ENCODE measurements around the gene CARNS1.
"Not testable (repeated sequence)": the region's sequence is repeated elsewhere in the genome, so short reads cannot be mapped to it uniquely, and the experiment has no call there.

The CARNS1 gene

GRCh38 chr11:67445515-67445914 lies 30.0 kb downstream of the CARNS1 start:
- no peak for DNase-seq

DNA sequence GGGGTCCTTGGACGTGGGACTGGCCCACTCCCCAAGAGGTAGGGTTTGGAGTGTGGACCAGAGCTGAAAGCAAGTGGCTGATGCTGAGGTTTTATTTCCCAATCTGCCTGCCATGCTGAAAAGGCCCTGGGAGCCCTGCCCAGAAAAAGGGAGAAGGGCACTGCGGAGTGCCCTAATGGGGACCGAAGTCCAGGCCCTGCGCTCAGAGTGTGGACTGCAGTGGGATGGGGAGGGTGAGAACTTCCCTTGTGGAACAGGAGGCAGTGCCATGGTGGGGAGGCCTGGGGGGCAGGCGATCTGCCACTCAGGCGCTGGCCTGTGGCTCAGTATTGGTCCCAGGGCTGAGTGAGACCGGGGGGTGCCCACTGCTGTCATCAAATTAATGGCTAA lies 32.7 kb downstream of the CARNS1 start:
- DNase-seq: no peak

DNA sequence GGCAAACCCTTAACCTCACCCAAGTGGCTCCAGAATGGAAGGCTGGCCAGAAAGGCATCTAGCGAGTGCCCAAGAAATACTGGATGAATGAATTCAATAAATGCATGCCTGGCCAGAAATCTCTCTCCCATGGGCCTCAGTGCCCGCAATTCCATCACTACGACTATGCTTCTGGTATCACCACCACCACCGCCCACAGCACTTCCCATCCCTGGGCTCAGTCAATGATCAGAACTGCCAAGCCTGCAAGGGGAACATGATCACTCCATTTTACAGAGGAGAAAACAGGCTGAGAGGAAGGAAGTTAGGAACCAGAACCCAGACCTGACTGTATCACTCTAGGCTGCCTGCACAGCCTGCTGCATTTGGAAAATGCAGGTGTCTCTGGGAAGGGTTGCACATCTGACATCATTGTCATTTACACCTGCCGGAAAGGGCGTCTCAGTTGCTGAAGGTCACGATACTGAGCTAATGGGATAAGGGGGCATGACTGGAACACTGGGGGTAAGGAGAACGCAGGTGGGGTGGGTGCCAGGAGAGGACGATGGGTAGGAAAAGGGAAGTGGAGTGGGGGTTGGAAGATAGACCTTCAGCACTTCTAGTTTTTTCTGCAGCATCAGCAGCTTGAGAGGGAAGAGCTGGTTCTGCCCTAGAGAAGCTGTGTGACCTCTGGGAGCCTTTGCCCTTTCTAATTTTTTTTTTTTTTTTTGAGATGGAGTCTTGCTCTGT lies 33.8 kb downstream of the CARNS1 start:
- no peak for DNase-seq

- no peak for DNase-seq
Measured at GRCh38 chr11:67450796-67451657, 35.5 kb downstream of the CARNS1 start.

DNA sequence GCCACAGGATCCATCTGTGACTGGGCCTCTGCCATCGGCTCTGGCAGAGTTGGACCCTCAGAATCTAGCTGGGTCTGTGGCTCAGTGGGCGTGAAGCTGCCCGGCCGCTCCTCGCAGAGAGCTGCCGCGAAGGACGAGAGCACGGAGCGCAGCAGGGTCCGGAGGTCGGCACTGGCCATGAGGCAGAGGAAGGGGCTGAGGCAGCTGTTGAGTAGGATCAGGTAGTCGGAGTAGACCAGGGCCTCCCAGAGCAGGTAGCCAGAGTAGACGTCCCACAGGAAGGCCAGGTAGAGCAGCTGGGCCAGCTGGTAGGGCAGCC lies 36.1 kb downstream of the CARNS1 start:
- DNase-seq: no peak

DNA sequence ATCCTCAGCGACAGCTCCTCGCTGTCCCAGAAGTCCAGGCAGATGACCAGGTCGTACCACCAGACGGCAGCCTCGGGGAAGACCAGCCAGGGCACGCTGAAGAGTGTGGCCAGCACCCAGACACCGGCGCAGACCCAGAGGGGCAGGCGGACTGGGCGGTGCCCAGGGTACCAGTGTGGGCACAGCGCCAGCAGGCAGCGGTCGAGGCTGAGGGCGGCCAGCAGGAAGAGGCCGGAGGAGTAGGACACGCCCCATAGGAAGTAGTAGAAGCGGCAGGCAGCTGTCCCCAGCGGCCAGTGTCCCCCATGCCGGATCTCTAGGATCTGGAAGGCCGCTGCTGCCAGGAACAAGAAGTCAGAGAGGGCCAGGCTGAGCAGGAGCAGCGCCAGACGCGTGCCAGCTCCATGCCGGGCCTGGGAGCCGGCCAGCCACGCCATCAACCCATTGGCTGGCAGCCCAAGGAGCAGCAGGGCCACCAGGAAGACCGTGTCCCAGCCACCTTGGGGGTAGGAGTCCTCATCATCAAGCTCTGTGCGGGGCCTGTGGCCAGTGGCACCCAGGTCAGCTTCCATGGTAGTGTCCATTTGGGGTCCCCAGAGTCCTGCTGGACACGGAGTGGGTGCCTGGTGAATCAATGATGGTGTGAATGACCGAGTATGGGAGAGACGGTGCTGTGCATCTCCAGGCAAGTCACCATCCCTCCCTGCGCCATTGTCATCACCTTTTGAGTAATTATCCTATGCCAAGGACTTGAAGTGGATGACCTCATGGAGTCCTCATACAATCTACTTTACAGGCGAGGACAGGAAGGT lies 36.9 kb downstream of the CARNS1 start, which contains the start of gene GPR152:
Gene GPR152 (minus strand): TSS at position 589 of the 812 bp plus-strand sequence. CDS start 5 bp downstream, at position 584.
- DNase-seq: no peak

DNA sequence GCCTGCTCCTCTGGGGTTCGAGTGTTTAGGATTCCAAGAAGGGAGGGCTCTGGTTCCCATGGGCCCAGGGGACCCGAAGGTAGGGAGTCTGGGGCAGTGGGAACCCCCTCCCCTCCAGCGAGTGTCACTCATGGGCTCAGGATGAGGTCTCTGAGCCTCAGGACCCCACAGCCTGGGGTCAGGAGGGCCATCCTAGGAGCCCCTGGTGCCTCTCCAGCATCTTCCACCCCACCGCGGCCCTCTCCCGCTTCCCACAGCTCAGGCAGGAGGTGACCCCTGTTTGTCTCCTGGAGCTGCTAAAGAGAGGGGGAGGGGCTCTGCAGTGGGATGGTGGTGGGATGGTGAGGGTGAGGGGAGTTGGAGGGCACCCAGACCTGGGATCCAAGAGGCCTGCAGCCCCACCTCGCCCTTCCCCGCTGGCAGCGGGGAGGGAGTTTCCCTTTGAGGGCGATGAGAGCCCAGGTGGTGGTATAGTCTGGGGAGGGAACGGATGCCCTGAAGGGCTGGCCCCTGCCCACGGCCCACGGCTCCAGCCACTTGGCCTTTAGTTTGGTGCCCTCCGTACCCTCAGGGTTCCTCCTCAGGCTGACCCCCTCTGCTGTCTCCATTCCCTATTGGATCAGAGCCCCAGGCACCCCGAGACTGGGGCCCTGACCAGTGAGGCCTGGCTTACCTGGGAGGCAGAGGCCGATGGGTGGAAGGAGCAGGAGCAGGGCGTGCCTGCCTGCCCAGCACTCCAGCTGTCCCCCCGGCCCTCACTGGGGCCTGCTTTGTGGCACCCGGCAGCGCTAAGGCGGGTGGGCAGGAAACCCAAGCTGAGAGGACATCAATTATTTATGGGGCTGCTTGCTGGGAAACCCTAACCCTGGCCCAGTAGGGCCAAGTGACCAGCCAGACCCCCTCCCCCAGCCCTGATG lies 38.6 kb downstream of the CARNS1 start:
- DNase-seq: no peak

- no peak for DNase-seq
Measured at GRCh38 chr11:67455054-67455453, 39.6 kb downstream of the CARNS1 start, which contains the start of gene CABP4. TSS of gene CABP4 (plus strand) at chr11:67455354. CDS start at chr11:67455424, 70 bp downstream.

DNA sequence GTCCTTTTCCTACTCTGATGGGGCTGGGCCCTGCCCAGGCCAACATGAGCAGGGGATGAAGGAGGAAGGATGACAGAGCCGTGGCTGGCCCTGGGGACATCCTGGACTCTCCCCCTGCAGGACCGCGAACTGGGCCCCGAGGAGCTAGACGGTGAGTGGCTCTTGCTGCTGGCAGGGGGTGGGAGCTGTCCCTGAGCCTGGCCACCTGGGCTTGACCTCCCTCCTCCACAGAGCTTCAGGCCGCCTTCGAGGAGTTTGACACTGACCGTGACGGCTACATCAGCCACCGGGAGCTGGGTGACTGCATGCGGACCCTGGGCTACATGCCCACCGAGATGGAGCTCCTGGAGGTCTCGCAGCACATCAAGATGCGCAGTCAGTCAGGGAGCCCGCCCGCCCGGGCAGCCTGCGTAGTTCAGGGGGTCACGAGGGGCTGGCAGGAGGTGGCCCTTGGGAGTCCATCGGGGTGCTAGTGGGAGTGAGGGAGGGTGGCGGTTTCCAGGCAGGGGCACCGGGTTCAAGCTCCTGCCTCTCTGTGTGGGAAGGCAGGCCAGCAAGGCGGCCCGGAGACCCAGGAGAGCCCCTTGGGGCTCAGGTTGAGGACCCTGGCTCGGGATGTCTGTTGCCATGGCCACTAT lies 40.7 kb downstream of the CARNS1 start:
- no peak for DNase-seq

DNA sequence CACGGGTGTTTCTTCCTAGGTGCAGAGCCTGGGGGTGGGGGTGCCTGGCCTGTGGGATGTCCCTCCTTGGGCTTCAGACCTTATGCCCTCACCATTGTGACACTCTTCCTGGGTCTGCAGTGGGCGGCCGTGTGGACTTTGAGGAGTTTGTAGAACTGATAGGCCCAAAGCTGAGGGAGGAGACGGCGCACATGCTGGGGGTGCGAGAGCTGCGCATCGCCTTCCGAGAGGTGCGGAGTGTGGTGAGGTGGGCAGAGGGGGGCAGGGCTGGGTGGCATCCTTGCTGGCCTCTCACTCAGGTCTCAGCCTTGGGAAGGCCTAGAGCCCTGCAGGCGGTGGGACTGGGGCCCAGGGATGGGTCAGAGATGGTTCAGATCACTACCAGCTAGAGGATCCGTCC lies 42.0 kb downstream of the CARNS1 start:
- DNase-seq: no peak

GRCh38 chr11:67458266-67458665 lies 42.8 kb downstream of the CARNS1 start:
- no peak for DNase-seq

DNA sequence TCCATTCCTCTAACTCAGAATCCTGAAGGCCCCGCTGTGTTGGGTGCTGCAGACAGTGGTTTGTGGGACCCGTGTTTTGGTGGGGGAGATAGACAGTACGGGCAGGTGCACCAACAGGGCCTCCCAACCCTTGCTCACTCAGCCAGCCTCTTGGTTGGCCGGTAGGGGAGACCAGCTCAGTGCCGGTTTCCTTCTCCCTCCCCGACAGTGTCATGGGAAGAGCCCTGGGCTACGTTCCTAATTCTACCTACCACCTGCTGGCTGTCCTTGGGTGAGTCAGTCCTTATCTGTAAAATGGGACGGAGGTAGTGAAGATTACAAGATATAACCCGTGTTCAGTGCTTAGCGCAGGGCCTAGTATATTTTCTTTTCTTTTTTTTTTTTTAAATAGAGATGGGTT lies 47.7 kb downstream of the CARNS1 start:
- DNase-seq: no peak

- no peak for DNase-seq
Measured at GRCh38 chr11:67463680-67464410, 48.4 kb downstream of the CARNS1 start.

GRCh38 chr11:67464411-67465188 lies 49.1 kb downstream of the CARNS1 start:
- peak; percentile 90 for DNase-seq

- DNase-seq: no peak
Measured at GRCh38 chr11:67465189-67465510, 49.7 kb downstream of the CARNS1 start.

- not testable (repeated sequence) for DNase-seq
Measured at GRCh38 chr11:67465530-67465929, 50.1 kb downstream of the CARNS1 start.

- no peak for DNase-seq
Measured at GRCh38 chr11:67466367-67466766, 50.9 kb downstream of the CARNS1 start.

GRCh38 chr11:67466962-67467771 lies 51.7 kb downstream of the CARNS1 start:
- DNase-seq: no peak

- peak; percentile 41 for DNase-seq
Measured at GRCh38 chr11:67468056-67468455, 52.6 kb downstream of the CARNS1 start.

DNA sequence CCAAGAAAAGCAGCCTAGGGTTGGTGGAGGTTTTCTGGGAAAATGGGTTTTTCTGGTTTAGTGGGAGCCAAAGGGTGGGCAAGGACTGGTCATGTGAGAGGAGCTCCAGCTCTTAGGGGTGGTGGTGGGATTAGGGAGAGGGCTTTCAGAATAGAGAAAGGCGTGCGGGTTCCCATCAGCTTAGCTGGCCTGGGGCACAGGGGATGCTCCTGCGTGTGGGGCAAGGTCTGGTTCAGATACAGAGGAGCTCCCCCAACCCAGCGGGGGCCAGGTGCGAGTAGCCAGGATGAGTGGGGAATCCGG lies 52.9 kb downstream of the CARNS1 start:
- DNase-seq: no peak
